HEK293 (cell line): ENCODE results near the gene ARL4A.
"Not testable (repeated sequence)": the region's sequence is repeated elsewhere in the genome, so short reads cannot be mapped to it uniquely, and the experiment has no call there.

ENCODE experiments used
- CTCF ChIA-PET: fragments of 350-600 bp; formaldehyde crosslinking; extraction: SDS; loops from one replicate; lab custom pipeline; 2021; ENCODE audit warnings: antibody characterized with exemption; lab: Yijun Ruan, JAX
- POLR2A ChIA-PET: fragments of 300-600 bp; formaldehyde crosslinking; extraction: SDS; loops from one replicate; lab custom pipeline; 2020; ENCODE audit warnings: antibody characterized with exemption, inconsistent platforms; lab: Yijun Ruan, JAX
- H3K27ac ChIP-seq: fragments of 200-500 bp; sonication (Bioruptor generic); 2 replicates; pipeline ENCODE4 v1.5.1; 2014; ENCODE audit warnings: low read depth, low read length, control low read depth, inconsistent platforms; ENCODE audit errors: extremely low read depth
- H3K36me3 ChIP-seq, 2 experiments: fragments of 200-500 bp in 1 of 2; sonication (Bioruptor generic) in 1 of 2; 1 replicate in 1 of 2; 2 replicates in 1 of 2; pipeline ENCODE4 v1.5.1; 2014 to 2017; ENCODE audit warnings: inconsistent platforms in 2 of 2, low read length in 2 of 2; ENCODE audit not compliant: control insufficient read depth in 2 of 2, insufficient read depth in 1 of 2
- H3K4me1 ChIP-seq: fragments of 200-500 bp; sonication (Bioruptor generic); 2 replicates; pipeline ENCODE4 v1.5.1; 2014; ENCODE audit warnings: mild to moderate bottlenecking, low read length, inconsistent platforms; ENCODE audit not compliant: control insufficient read depth, insufficient read depth
- H3K4me3 ChIP-seq: 2 replicates; pipeline ENCODE4 v1.5.1; 2011; ENCODE audit warnings: low read depth, mild to moderate bottlenecking, control low read depth, low read length, moderate library complexity
- H3K9me3 ChIP-seq: fragments of 200-500 bp; sonication (Bioruptor generic); 2 replicates; pipeline ENCODE4 v1.5.1; 2014; ENCODE audit warnings: low read depth, low read length, inconsistent platforms; ENCODE audit not compliant: control insufficient read depth, insufficient read depth
- MYNN ChIP-seq: fragments of 450-650 bp; formaldehyde crosslinking; IDR thresholded peaks from 2 replicates; pipeline ENCODE4 v1.5.1; 2016; ENCODE audit warnings: missing biosample characterization, missing genetic modification characterization, borderline replicate concordance
- TCF7L2 ChIP-seq: IDR thresholded peaks from 2 replicates; pipeline ENCODE4 v1.6.1; 2011; ENCODE audit warnings: low read depth, mild to moderate bottlenecking, inconsistent platforms, low read length, moderate library complexity, borderline replicate concordance
- ZNF133 ChIP-seq: fragments of 450-650 bp; formaldehyde crosslinking; IDR thresholded peaks from 2 replicates; pipeline ENCODE4 v1.5.1; 2016; ENCODE audit warnings: missing biosample characterization, missing genetic modification characterization
- ZNF558 ChIP-seq: fragments of 450-650 bp; formaldehyde crosslinking; IDR thresholded peaks from 2 replicates; pipeline ENCODE4 v1.5.1; 2016; ENCODE audit warnings: missing biosample characterization, missing genetic modification characterization
- ZNF629 ChIP-seq: fragments of 450-650 bp; formaldehyde crosslinking; IDR thresholded peaks from 2 replicates; pipeline ENCODE4 v1.5.1; 2017; ENCODE audit warnings: missing biosample characterization, missing genetic modification characterization
- ZNF654 ChIP-seq: fragments of 450-650 bp; formaldehyde crosslinking; IDR thresholded peaks from 2 replicates; pipeline ENCODE4 v1.5.1; 2016; ENCODE audit warnings: low read depth, missing biosample characterization, missing genetic modification characterization
- ZSCAN23 ChIP-seq: fragments of 450-650 bp; formaldehyde crosslinking; IDR thresholded peaks from 2 replicates; pipeline ENCODE4 v1.5.1; 2016; ENCODE audit warnings: missing biosample characterization, missing genetic modification characterization
- TF ChIP-seq, protein P1 (sequence below): fragments of 450-650 bp; formaldehyde crosslinking; IDR thresholded peaks from 2 replicates; pipeline ENCODE4 v1.5.1; 2016; ENCODE audit warnings: missing biosample characterization, missing genetic modification characterization
- TF ChIP-seq, protein P2 (sequence below): fragments of 450-650 bp; formaldehyde crosslinking; IDR thresholded peaks from 2 replicates; pipeline ENCODE4 v1.5.1; 2016; ENCODE audit warnings: missing biosample characterization, missing genetic modification characterization
- TF ChIP-seq, protein P3 (sequence below): fragments of 450-650 bp; formaldehyde crosslinking; IDR thresholded peaks from 2 replicates; pipeline ENCODE4 v1.5.1; 2016; ENCODE audit warnings: missing biosample characterization, missing genetic modification characterization

The ARL4A gene

DNA sequence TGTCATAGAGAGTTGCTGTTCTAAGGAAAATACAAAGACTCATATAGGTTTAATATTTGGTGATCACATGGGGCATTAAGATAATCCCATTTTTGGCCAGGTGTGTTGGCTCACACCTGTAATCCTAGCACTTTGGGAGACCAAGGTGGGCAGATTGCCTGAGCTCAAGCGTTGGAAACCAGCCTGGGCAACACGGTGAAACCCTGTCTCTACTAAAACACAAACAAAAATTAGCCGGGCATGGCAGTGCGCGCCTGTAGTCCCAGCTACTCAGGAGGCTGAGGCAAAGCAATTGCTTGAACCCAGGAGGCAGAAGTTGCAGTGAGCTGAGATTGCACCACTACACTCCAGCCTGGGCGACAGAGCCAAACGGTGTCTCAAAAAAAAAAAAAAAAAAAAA is 14.0 kb upstream of the ARL4A start:
- H3K9me3 ChIP-seq, H3K4me3 ChIP-seq, H3K36me3 ChIP-seq, POLR2A ChIA-PET, H3K4me1 ChIP-seq, H3K27ac ChIP-seq: not testable (repeated sequence)
- CTCF ChIA-PET: interaction anchor here (0.7 to 2.7 kb wide), 2 partner anchors 13 to 606 kb away, joined by 3 to 11 read pairs; no protein-coding TSS in a partner anchor

DNA sequence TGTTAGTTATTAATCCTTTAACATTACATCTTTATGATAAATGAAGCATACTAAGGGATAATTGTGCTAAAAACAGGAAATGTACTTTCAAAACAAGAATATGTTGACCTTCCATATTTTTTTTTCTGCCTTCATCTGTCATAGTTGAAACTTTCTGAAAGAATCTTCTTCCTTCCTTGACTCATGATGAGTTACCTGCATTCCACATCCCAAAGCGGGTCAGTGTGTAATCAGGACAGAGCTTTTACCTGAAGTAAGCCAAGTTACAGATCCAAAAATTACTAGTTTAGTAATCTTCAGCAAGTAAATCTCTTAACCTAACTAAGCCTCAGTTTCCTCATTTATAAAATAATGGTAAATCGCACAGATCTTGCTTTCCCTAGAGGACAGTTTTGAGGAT is 13.4 kb upstream of the ARL4A start:
- Histone ChIP-seq H3K36me3 (no peaks in the 10 kb centered on the region), H3K27ac (no peak overlapping the region), H3K9me3 (no peaks in the 10 kb centered on the region), H3K4me1 (no peaks in the 10 kb centered on the region), H3K4me3 (no peak overlapping the region)
- ChIA-PET POLR2A (no interaction called here), CTCF (interaction anchor here (0.6 to 2.7 kb wide), 6 partner anchors 11 to 1321 kb away, joined by 3 to 11 read pairs (median 4); no protein-coding TSS in a partner anchor)
- TF ChIP-seq ZNF133 (no peak), ZNF558 (tag by site-specific recombination) (no peak)
- TF ChIP-seq, protein P1, sequence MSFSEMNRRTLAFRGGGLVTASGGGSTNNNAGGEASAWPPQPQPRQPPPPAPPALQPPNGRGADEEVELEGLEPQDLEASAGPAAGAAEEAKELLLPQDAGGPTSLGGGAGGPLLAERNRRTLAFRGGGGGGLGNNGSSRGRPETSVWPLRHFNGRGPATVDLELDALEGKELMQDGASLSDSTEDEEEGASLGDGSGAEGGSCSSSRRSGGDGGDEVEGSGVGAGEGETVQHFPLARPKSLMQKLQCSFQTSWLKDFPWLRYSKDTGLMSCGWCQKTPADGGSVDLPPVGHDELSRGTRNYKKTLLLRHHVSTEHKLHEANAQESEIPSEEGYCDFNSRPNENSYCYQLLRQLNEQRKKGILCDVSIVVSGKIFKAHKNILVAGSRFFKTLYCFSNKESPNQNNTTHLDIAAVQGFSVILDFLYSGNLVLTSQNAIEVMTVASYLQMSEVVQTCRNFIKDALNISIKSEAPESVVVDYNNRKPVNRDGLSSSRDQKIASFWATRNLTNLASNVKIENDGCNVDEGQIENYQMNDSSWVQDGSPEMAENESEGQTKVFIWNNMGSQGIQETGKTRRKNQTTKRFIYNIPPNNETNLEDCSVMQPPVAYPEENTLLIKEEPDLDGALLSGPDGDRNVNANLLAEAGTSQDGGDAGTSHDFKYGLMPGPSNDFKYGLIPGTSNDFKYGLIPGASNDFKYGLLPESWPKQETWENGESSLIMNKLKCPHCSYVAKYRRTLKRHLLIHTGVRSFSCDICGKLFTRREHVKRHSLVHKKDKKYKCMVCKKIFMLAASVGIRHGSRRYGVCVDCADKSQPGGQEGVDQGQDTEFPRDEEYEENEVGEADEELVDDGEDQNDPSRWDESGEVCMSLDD (tag by site-specific recombination): no peak
- TF ChIP-seq, protein P2, sequence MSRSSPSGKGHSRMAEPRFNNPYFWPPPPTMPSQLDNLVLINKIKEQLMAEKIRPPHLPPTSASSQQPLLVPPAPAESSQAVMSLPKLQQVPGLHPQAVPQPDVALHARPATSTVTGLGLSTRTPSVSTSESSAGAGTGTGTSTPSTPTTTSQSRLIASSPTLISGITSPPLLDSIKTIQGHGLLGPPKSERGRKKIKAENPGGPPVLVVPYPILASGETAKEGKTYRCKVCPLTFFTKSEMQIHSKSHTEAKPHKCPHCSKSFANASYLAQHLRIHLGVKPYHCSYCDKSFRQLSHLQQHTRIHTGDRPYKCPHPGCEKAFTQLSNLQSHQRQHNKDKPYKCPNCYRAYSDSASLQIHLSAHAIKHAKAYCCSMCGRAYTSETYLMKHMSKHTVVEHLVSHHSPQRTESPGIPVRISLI (tag by site-specific recombination): no peak
- TF ChIP-seq, protein P3, sequence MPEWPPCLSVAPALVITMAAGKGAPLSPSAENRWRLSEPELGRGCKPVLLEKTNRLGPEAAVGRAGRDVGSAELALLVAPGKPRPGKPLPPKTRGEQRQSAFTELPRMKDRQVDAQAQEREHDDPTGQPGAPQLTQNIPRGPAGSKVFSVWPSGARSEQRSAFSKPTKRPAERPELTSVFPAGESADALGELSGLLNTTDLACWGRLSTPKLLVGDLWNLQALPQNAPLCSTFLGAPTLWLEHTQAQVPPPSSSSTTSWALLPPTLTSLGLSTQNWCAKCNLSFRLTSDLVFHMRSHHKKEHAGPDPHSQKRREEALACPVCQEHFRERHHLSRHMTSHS (tag by site-specific recombination): no peak

DNA sequence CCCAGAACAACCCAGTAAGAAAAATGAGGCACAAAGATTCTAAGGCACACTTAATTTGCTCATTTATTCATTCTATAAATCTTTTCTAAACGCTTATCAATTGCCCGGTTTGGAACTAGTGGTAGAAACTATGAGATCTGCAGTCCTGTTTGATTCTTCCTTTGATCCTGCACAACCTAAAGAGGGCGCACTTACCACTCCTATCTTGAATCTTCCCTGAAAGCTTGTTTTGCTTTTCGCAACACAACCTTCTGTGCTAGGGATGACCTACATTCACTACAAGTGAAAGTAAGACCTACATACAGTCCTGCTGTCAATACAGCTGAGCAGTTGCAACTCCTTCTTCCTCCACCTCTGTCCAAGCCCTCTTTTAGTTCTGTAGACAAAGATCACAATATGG is 12.6 kb upstream of the ARL4A start:
- H3K4me3 ChIP-seq: no peak overlapping the region
- H3K9me3 ChIP-seq: no peaks in the 10 kb centered on the region
- H3K36me3 ChIP-seq: no peaks in the 10 kb centered on the region
- TF ChIP-seq ZNF654: peak; percentile 29
- peak; percentile 70; the same call in 1 of the 2 replicates for TF ChIP-seq TCF7L2
- no peak for TF ChIP-seq ZSCAN23 (tag by site-specific recombination)
- no peaks in the 10 kb centered on the region for H3K4me1 ChIP-seq
- CTCF ChIA-PET: interaction anchor here (0.6 to 2.7 kb wide), 8 partner anchors 10 to 1320 kb away, joined by 3 to 11 read pairs (median 4); no protein-coding TSS in a partner anchor
- POLR2A ChIA-PET: no interaction called here
- H3K27ac ChIP-seq: no peak overlapping the region

DNA sequence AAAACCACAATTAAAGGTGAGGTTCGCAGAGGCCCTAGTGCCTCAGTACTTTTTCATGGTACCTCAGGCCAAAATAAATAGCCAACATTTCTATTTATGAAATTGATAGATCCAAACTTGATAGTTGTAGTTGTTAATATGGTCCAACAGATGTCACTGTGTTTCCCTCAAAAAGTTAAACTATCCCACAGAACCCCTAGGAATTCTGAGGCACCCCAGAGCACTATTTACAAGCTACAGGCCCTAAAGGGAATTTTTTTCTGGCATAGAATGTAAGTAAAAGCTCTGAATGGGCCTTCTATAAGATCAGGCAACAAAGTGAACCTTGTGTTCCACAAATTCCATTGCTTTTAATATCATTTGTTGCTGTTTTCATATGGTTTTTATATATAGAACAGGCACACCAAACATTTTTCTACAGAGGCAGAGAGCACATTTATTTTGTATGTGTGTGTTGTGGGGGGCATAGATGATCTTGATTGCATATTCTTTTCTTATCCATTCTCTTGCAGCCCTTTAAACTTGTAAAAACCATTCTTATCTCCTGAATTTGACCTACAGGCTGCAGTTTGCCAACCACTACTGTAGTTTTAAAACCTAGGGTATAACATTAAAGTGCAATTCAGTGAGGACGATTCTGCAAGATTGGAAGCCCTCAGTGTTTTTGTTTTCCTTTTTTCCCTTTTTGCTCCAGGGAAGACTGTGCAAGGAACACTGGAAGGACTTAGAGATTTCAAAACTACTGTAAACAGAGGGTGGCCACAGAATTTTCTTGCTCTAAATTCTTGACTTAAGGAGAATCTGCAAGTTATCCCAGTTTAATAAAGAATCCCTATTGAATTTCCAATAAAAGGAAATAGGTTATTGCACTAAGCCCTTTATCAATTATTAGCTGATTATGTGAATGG is 3.5 kb upstream of the ARL4A start:
- ChIA-PET CTCF (interaction anchor here (0.6 to 1.9 kb wide), 12 partner anchors 8 to 608 kb away, joined by 3 to 6 read pairs (median 3); no protein-coding TSS in a partner anchor), POLR2A (no interaction called here)
- TF ChIP-seq ZNF654: peak; percentile 17
- no peak for TF ChIP-seq ZNF629 (tag by site-specific recombination)
- TF ChIP-seq MYNN (tag by site-specific recombination): no peak
- H3K36me3 ChIP-seq: no peaks in the 10 kb centered on the region
- no peaks in the 10 kb centered on the region for H3K4me1 ChIP-seq
- no peaks in the 10 kb centered on the region for H3K9me3 ChIP-seq
- no peak overlapping the region for H3K27ac ChIP-seq
- no peak overlapping the region for H3K4me3 ChIP-seq
